GM18511 (cell line): ENCODE measurements around the gene MAPKBP1.

Source experiments
- ATAC-seq: cut with Tn5 transposase; IDR thresholded peaks from one replicate; pipeline ENCODE4 v1.9.1; 2021; ENCODE audit warnings: mild to moderate bottlenecking, moderate library complexity; ENCODE audit not compliant: unreplicated experiment

MAPKBP1 gene

DNA sequence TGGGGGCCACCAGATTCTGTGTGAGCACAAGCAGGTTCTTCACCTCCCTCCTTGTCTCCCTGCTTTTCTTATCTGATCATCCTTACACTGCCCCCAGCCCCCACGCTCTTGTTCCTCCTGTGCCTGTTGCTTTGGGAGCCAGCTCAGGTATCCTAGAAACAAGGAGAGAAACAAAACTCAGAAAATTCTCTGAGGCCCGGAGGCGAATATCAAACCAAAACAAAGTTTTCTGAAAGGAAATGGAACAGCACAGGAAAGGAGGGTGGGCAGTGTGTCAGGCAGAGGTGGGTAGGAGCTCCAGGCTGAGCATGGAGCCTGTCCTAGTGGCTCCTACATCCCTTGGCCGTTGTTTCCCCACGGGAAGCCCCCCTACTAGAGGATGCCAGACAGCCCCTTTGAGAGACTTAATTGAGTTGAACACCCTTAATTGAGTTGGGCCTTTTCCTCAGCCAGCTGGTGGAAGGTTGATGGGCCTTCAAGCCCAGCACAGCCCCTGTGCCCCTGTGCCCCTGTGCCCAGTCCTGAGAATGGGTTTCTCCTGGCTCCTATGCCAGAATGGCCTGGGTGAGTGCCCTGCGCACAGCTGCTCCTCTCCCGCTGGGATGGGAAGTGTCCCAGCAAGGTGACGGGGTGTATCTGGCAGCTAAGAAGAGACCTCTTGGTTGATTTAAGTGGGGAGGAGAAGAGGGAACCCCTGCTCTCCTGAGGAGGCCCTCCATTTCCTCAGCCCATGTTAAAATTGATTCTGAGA is 30.8 kb downstream of the MAPKBP1 start:
- no peak for ATAC-seq

DNA sequence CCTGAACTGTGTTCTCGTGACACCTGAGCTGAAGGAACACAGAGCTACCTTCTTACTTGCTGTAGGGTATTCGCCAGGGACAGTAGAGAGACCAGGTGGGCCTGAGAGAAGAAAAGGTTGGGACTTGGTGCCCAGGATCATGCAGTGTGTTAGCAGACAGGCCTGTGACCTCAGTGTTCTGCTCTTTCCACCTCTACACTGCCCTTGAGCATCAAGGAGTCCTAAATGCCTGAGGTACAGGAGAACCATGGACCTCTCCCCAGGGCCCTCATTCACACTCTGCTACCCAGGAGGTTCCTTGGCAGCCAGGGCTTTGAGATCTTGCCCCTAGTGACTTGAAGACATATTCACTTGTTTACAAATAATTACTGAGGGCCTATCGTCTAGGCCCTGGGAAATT is 31.4 kb downstream of the MAPKBP1 start:
- ATAC-seq, result no peak

DNA sequence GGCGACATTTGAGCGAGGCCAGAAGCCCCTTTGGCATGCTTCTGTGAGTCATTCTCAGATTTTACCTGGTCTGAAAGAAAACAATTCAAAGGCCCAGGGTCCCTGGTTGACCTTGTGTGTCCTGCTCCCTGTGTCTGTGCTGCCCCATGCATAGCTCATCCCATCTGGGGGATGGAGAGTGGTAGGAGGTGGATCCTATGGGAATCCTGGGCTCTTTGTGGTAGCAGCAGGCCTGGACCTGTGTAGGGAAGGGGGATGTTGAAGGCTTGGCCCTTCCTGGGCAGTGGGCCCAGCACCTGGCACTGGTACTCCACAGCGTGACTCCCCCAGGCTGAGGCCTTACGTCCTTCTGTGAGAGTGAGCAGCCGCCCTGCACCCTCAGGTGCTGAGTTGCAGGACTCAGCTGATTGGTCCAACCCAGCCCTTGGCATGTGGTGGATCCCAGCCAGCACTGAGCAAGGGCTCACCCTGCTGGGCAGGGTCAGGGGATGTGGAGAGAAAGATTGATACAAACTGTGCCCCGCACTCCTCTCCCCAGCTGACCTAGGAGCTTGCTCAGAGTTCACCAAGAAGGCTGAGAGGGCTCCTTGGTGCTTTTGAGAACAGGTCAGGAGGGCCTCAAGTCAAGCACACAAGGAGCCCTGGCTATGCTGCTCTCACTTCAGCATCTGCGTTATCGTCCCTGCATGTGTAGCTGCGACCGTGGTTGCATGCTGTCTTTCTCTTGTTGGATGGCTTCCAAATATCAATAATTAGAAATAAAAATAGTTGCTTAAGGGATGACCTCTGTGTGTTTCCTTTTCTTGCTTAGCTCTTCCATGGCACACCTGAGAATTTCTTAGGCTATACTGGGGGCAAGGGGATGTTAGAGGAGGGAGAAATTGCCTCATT is 32.3 kb downstream of the MAPKBP1 start:
- no peak for ATAC-seq

DNA sequence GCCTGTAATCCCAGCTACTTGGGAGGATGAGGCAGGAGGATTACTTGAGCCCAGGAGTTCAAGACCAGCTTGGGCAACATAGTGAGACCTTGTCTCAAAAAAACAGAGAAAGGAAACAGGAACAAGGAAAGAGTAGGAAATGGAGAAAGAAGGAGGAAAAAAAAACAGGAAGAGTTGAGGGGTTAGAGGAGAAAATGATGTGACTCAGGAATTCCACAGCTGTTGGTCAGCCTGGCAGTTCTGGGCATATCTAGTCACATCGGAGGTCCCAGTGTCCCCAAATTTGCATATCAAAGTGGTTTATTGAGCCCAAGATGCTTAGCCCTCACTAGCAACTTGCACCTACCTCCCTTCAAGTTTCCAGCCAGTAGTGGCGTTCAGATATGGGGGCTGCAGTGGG is 34.8 kb downstream of the MAPKBP1 start:
- no peak for ATAC-seq

DNA sequence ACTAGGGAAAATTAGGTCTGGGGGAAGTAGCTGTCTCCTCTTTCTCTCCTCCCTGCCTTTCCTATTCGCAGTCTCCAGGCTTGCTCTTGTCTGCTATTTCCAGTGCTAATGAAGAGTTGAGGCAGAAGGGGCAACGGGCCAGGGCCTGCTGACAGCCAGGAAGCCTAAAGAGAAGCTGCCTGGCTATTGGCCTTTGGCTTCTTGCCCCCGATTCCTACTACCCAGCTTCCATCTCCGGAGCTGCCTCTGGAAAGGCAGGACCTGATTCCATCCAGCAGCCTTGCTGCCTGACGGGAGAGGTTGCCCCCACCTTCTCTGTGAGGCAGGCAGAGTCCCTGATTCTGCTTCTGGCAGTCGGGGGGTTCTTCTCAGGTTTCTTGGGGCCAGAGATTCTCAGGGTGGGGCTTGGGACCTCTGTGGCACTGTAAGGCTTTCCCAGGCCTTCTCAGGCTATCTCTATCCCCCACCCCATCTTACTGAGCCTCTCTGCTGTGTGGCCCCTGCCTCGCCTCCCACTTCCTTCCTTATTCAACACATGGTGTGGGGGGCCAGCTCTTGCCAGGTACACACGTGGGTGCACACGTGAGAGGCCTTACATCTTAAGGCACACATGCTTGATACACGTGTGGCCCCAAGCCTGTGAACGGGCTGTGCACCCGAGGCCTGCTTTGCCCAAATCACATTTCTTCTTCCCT is 35.4 kb downstream of the MAPKBP1 start:
- no peak for ATAC-seq

DNA sequence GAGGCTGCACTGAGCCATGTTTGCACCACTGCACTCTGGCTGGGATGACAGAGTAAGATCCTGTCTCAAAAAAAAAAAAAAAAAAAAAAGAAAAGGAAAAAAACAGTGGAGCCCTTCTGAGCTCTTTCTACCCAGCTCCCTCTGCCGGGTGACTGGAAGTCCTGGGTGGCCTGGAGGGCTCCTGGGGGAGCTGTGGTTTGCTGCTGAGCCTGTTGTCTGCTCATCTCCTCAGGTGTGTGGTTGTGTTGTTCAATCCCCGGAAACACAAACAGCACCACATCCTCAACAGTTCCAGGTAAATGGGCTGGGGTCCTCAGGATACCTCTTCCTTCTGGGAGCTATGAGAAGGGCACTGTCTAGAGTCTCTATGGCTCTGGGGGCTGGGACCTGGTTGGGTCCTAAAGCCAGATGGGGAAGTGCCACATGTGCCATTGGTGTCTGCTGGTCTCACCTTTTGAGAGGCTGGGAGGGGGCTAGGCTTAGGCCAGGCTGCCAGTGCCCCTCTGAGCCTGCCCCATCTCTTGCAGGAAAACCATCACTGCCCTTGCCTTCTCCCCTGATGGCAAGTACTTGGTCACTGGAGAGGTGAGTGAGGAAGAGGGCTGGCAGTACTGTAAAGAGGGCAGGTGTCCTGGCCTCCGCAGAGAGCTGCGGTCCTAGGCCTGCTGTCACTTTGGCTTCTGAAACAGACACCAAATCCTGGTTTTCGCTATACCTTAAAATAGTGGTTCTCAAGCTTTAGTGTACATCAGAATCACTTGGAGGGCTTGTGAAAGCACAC is 36.6 kb downstream of the MAPKBP1 start:
- ATAC-seq, result no peak

DNA sequence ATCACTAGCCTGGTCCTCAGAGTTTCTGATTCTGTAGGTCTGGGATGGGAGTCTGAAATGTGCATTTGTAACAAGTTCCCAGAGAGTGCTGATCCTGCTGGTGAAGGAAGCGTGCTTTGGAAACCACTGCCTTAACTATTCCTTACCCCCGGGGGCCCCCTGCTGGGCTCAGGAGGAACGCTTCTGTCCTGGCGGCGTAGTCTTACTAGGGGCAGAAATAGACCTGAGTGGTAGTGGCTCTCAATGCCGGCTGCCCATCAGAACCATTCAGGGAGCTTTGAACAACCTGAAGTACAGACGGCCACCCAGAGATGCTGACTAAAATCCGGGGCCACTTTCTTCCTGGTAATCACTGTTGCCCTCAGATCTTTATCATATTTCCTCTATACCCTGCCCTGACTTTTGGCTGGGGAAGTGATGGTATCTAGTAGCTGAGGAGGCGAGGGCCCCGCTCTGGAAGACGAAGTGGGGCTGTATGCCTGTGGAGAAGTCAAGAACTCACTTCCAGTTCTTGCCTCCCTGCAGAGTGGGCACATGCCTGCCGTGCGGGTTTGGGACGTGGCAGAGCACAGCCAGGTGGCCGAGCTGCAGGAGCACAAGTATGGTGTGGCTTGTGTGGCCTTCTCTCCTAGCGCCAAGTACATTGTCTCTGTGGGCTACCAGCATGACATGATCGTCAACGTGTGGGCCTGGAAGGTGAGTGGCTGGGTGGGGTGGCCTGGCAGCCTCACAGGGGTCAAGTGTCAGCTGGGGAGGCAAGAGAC is 37.3 kb downstream of the MAPKBP1 start:
- ATAC-seq, result no peak

DNA sequence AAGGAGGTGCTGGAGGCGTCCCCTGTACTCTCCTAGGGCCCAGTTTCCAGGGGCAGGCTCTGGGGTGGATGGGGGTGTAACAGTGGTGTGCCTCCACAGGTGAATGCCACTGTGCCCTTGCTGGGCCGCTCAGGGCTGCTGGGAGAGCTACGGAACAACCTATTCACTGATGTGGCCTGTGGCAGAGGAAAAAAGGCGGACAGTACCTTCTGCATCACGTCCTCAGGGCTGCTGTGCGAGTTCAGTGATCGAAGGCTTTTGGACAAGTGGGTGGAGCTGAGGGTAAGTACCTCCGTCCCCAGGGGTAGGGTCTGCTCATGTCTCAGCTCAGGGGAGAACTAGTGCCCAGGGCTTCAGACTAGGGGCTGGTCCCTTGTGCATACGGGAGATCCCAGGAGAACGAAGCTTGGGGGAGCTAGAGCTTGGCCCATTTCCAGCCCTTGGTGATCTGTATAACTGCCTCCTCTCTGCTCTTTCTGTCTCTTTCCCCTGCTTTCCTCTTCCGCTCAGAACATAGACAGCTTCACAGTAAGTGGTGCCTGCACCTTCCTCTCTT is 38.6 kb downstream of the MAPKBP1 start:
- no peak for ATAC-seq

DNA sequence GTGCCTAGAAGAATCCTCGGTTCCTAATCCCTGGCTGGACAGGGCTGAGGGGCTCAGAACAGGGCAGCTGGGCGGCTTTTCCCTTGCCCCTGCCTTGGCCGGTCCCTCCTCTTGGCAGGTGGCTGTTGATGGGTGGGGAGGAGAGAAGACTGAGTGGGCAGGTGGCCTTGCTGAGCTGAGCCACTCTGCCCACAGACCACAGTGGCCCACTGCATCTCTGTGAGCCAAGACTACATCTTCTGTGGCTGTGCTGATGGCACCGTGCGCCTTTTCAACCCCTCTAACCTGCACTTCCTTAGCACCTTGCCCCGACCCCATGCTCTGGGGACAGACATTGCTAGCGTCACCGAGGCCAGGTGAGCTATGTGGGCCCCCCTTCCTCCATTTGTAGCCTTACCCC is 39.1 kb downstream of the MAPKBP1 start:
- ATAC-seq, result no peak

DNA sequence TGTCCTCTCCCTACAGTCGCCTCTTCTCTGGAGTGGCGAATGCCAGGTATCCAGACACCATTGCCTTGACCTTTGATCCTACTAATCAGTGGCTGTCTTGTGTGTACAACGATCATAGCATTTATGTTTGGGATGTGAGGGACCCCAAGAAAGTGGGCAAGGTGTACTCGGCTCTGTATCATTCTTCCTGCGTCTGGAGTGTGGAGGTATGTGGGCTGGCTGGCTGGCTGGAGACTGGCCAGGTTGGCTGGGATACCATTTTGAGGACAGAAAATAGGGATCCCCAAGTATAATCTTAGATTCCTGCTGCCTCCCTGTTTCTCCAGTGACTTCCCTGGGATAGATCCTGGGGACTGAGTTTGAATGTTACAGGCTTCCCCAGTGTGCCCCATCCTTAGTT is 40.2 kb downstream of the MAPKBP1 start:
- ATAC-seq, result no peak

DNA sequence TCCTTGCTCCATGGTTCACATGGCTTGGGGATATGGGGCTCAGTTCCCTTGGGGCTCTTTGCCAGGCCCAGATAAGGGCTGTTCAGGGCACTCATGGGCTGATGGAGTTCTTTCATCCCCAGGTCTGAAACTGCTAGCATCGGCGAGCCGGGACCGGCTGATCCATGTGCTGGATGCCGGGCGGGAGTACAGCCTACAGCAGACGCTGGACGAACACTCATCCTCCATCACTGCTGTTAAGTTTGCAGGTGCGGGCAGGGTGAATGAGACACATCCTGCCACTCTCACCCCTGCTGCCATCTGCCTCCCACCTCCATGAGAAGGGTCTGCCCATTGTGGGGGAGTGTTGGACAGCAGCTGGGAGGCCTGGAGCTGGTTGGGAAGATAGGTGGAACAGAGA is 42.5 kb downstream of the MAPKBP1 start:
- no peak for ATAC-seq

DNA sequence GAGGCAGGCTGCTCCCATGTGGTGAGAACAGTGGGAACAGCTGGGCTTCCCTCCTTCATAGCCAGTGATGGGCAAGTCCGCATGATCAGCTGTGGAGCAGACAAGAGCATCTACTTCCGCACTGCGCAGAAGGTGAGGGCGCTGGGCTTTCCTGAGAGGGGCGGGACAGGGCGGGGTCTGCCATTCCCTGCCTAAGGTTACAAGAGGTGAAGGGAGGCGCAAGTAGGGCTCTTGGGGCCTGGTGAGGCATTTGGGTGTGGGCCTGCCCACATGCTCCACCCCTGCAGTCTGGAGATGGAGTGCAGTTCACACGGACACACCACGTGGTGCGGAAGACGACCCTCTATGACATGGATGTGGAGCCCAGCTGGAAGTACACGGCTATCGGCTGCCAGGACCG is 43.0 kb downstream of the MAPKBP1 start:
- no peak for ATAC-seq

DNA sequence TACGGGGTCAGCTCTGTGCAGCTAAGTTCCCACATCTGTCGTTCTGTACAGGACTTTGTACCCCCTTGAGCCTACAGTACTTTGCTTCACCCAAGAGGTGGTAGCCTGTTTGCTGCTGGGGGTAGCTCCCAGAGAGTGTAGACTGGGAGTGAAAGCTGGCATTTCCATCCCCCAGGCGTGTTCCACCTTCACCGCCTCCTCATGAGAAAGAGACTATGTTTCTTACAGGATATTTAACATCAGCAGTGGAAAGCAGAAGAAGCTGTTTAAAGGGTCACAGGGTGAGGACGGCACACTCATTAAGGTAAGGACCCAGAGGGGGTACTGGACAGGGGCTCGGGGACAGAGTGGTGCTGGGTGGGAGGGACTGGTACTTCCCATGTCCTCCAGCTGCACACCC is 43.5 kb downstream of the MAPKBP1 start:
- no peak for ATAC-seq

DNA sequence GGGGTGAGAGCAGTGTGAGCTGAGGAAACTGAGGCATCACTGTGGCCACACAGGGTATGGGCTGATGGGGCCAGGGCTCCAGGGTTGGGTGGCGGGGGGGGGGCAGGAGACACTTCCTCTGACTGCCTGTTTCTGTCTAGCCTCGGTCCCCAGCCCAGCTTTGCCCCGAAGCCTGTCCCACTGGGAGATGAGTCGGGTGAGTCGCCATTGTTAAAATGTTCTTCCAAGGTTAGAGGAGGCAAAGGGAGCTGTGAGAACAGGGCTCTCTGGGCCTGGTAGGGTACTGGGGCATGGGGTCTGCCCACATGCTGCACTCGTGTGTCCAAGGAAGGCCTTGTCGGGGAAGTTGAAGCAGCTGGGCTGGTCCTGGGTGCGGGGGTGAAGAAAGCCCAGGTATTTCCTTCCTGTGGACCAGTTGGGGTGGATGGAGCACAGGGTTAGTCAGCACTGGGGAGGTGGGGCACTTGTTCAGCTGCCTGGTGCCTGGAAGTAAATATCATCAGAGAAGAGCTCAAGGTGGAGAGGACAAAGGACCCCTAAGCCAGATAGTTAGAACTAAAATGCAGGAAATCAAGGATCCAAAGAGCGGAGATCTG is 45.3 kb downstream of the MAPKBP1 start:
- ATAC-seq, result no peak

DNA sequence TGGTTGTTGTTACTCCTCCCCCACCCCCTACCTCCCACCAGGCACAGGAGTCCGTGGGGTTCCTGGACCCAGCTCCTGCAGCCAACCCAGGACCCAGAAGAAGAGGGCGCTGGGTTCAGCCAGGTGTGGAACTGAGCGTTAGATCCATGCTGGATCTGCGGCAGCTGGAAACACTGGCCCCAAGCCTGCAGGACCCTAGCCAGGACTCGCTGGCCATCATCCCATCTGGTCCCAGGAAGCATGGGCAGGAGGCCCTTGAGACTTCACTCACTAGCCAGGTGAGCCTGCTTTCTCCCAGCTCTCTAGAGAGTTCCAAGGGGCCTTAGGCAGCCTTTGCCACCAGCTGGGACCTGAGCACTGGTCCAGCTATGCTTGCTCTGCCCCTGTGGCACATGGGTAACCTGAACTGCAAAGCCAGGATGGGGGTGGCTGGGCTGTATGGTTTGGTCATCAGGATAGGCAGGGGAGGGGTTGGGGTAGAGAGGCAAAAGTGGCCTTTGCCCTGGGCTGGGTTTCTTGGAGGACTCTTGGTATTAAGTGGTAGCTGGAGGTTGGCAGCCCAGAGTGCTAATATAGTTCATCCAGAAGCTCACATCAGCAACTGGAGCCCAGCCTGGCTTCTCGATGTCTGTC is 46.6 kb downstream of the MAPKBP1 start:
- ATAC-seq, result no peak

DNA sequence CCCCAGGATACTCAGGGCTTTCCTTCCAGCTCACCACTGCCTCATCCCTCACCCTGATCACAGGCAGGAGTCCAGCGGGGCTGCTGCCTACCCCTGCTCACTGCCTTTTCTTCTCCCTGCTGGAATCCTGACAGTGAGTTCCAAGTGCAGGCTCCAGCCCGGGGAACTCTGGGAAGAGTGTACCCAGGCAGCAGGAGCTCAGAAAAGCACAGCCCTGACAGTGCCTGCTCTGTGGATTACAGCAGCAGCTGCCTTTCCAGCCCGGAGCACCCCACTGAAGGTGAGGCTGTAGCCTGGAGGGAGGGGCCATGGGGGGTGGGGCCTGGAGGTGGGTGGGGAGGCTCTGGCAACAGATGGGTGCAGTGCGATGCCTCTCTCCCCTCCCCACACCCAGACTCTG is 47.5 kb downstream of the MAPKBP1 start:
- ATAC-seq, result no peak

DNA sequence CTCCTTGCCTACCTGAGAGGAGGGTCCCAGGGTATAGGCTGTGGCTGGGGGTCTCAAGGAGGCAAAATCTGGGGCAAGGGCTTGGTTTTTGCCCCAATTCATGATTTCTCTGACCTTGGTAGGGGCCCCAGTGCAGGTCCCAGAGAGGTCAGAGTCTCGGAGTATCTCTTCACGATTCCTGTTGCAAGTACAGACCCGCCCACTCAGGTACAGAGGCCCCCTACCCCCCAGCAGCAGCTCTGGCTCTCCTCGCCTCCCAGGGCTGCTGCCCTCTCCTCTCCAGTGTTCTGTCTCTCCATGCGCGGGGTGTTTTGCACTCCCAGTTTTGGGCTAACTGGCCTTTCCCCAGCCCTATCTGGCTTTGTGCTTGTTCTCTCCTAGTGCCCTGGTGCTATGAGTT is 48.2 kb downstream of the MAPKBP1 start:
- no peak for ATAC-seq

DNA sequence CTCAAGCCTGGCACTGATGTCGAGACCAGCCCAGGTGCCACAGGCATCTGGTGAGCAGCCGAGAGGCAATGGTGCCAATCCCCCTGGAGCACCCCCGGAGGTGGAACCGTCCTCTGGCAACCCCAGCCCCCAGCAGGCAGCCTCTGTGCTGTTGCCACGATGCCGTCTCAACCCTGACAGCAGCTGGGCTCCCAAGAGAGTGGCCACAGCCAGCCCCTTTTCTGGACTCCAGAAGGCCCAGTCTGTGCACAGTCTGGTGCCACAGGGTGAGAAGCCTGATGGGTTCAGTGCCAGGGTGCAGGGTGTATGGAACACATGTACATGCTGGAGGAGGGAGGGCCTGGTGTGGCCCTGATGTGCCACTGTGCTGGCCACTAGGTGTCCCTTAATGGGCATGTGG is 48.7 kb downstream of the MAPKBP1 start:
- ATAC-seq, result no peak

DNA sequence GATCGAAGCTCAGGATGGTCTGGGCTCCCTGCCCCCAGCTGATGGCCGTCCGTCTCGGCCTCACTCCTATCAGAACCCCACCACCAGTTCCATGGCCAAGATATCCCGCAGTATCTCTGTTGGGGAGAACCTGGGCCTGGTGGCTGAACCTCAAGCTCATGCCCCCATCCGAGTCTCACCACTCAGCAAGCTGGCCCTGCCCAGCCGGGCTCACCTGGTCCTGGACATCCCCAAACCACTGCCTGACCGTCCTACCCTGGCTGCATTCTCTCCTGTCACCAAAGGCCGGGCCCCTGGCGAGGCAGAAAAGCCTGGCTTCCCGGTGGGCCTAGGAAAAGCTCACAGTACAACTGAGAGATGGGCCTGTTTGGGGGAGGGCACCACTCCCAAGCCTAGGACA is 49.2 kb downstream of the MAPKBP1 start:
- no peak for ATAC-seq
